Measurements from ENCODE around the gene PRICKLE3.
"Not testable (repeated sequence)": the region's sequence is repeated elsewhere in the genome, so short reads cannot be mapped to it uniquely, and the experiment has no call there.

GRCh38 chrX:49132275-49132674 lies 53.9 kb downstream of the PRICKLE3 start:
- not testable (repeated sequence) for TF ChIP-seq CTCF, POLR2A (IDR thresholded peaks at IDR 0.05)
